HG03196 (cell line): ENCODE results near the gene EZR.

Source experiments
- ATAC-seq: cut with Tn5 transposase; IDR thresholded peaks from one replicate; pipeline ENCODE4 v1.9.1; 2021; ENCODE audit not compliant: unreplicated experiment

The EZR gene

DNA sequence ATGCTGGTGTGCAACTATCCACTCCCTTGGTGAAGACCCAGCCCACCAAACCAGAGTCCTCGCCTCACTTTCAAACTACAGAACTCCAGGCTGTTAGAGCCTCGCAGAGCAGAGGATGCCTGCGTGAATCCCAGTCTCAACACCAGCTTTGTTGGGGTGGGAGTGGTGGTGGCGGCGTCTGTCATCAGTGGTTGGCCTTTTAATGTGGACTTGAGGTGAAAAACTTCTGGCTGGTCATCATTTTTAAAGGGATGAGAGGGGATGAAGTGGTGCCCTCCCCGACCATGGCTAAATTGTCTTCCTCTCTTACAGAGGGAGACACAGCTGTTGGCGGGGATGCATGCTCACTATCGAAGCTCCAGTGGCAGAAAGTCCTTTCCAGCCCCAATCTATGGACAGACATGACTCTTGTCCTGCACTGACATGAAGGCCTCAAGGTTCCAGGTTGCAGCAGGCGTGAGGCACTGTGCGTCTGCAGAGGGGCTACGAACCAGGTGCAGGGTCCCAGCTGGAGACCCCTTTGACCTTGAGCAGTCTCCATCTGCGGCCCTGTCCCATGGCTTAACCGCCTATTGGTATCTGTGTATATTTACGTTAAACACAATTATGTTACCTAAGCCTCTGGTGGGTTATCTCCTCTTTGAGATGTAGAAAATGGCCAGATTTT, 54.9 kb downstream of the EZR start:
- no peak for ATAC-seq

DNA sequence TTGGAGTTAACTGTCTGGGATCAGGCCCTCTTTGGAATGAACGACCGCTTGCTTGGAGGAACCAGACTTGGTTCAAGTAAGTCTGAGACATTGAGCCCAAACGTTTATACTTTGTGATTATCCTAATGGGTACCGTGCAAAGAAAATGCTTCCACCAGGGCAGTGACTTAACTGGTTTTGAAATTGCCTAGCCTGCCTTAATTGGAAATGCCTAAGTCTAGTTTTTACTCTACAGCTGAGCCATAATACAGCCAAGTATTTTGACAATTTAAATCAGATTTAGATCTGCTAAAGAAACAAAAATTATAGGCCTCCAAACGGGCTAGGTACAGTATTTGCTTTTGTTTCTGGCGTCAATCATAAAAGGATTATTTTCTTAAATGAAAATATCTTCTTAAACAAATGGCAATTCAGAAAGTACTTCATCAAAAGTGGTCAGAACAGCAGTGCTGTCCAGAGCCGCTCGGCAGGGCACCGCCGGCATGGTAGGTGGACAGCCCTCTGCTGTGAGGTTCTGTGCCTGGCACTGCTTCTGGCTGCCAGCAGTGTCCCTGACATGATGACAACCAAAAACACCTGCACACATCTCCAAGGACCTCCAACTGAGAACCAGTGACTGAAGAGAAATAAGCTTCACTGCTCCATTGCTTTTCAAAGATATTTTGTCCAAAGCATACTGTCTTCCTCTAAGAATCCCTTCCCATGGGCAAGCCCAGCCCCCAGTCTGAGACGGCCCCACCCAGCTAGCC, 55.6 kb downstream of the EZR start:
- ATAC-seq = no peak

DNA sequence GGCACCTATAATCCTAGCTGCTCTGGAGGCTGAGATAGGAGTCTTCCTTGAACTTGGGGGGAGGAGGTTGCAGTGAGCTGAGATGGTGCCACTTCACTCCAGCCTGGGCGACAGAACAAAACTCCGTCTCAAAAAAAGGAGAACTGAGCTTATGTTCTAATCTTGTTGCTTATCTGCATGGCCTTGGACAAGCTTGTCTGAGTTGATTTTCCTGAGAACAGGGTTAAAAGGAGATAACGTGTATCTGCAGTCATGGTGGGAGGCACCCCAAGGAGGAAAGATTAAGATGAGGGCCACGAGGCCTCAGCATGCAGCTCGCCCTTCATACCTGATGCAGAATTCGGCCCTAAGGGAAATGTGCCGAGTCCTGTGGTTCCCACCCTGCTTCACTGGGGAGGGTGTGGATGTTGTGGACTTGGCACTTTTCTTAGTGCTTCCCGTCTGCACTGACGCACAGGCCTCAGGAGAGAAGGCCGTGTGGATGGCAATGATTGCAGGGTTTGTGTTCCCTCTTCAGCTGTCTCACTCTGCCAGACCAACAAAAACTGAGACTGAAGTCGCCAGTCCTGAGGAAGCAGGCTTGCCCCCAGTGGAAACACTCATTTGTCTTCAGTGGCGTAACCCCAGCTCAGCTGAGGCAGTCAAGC, 56.3 kb downstream of the EZR start:
- no peak for ATAC-seq

DNA sequence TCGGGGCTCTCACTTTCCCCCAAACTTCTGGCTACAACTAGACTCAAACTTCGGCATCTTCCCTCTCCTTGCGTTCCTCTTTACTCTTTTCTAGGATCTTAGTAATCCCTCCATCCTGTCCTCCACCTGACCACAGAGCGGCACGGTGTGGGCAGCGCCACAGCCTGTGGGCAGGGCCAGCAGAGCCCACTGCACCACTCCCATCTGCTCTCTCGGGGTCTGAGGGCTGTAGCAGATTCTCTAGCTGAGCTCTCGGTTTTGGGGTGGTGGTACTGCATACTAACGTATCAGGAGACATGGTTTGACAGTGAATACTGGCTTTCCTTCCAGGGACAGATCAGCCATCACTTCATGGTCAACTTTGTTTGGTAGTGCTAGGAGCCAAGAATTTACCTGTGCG, 57.4 kb downstream of the EZR start:
- no peak for ATAC-seq

DNA sequence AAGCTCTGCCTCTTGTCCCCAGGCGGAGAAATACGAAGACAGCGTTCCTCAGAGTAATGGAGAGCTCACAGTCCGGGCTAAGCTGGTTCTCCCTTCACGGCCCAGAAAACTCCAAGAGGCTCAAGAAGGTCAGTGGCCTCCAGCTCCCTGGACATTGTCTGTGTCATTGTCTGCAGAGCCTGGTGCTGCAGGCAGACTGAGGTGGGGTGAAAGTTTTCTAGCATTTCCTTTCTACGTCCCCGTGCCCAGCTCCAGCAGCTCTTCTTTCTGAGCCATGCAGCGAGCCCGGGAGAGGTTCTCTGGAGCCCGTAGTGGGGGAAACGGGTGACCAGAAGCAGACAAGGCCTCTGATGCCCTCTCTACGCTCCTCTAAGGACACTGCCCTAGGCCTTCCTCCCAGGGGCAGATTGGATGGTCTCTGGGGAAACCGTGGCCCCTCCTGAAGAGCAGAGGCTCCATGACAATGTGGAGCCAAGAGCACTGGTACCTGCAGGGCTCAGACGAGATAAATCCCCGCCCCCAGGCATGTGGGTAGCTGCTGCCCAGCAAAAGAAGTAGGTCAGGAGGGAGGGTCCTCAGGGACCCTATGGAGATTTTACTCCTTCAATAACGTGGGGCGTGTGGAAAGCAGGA, 58.4 kb downstream of the EZR start:
- no peak for ATAC-seq

DNA sequence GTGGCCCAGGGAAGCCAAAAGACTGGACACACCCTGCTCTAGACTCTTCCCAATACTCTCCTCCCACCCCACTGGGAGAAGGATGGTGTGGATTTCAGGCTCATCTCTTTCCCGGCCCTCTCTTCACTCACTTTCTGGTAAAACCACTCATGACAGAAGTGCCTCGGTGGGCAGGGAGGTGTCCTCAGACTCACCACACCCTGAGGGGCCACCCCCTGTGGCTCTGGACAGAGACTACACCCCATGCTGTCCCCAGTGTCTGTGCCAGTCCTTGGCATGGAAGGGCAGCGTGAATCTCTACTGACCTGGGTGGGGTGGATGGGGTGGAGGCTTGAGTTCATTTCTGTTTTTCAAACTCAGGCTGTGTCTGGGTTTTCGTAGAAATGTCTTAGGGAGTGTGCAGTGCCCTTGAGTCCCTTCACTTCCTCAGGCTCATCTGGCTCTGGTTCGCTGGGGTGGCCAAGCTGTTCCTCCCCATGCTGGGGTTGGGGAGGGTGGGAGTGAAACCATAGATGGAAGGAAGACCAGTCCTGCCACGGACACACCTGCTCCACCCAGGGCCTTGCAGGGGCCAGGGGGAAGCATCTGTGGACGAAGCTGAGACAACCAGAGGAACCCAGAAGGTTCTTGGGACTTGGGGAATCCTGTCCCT, 59.1 kb downstream of the EZR start:
- ATAC-seq = no peak

DNA sequence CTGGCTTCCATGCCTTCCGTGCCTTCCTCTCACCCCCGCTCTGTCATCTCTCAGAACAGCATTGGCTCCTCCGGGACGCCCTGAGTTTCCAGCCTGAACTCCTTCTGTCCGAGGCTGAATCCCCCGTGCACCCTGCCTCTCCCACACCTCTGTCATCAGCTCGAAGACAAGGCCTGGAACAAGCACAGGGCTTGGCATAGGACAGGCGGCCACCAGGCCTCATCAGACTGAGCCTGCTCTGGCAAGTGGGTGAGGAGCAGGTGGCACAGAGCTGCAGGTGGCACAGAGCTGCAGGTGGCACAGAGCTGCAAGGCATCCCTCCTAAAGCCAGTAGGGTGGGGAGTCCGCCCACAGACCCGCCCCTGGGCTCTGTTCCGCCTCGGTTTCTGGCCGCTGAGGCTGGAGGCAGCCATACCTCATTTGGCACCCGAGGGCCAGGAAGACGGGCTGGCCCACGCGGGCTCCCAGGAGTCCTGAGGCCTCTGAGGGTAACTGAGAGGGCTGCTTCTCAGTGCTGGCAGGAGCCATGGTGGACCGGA, 60.2 kb downstream of the EZR start:
- no peak for ATAC-seq

DNA sequence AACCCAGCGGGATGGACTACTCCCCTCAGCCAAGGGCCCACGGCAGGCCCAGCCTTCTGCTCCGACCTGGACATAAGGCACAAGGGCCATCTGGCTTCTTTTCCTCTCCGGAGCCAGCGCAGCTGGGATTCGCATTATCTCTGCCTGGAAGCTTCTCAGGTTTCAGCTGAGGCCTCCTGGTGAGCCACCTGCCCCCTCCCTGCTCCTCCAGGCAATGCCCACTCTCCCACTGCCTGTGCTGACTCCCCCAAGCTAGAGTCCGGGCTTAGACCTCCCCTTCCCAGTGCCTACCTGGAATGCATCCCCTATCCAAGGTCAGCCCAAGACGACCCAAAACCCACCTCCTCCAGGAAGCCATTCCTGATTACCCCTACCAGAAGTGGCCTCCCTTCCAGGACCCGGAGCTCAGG, 60.7 kb downstream of the EZR start:
- no peak for ATAC-seq

DNA sequence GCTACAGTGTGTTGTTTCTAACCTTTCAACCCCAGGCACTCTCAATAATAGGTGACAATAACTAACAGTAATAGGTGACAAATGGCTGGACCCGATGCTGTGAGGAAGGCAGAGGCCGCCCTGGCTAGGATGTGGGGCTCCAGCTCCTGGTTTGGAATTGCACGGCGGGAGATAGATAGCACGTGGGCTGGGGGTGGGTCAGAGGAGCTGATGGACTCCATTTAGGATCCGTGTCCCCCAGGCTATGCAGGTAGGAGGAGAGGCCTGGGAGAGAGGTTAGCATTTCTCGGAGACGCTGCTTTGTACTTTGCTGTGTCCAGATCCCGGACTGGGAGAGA, 61.4 kb downstream of the EZR start:
- ATAC-seq = no peak

DNA sequence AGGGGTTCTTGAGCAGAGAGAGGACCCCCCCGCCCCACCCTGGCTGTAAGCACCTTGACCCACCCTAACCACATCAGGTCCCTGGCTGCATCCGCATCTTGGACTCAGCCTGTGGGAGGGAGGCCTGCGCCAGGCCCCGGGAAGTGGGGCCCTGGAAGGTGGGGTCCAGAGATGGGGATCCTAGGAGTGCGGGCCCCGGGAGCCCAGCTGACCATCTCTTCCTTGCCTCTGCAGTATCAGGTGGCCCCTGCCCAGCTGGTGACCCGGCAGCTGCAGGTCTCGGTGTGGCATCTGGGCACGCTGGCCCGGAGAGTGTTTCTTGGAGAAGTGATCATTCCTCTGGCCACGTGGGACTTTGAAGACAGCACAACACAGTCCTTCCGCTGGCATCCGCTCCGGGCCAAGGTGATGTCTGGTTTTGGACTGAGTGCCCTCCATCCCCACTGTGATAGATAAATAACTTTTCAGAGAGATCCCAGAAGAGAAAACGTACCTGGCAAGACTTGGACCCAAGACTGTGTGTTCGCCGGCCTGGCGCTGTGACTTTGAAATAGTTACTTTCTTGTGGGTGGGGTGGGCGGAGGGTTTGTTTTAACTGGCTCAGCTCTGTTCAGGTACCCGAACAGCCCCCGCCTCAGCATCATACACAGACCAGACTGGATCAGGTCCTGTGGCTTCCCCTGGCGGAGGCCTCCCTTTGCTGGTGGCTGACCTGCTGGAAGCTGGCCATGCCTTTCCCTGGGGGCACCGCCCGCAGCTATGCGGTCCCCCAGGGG, 62.0 kb downstream of the EZR start:
- ATAC-seq = no peak

DNA sequence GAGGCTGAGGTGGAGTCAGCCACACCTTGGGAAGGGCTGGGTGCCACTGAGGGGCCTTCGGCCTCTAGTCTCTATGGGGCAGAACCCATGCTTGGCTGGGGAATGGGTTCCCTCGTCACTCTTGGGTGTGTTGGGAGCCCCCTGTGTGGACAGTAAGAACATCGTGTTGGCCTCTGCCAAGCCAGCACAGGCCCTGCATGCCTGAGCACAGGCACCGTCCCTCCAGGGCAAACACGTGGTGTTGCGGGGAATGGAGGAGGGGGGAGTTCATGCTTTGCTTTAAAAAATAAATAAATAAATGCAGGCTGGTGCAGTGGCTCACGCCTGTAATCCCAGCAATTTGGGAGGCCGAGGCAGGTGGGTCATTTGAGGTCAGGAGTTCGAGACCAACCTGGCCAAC, 63.0 kb downstream of the EZR start:
- no peak for ATAC-seq

DNA sequence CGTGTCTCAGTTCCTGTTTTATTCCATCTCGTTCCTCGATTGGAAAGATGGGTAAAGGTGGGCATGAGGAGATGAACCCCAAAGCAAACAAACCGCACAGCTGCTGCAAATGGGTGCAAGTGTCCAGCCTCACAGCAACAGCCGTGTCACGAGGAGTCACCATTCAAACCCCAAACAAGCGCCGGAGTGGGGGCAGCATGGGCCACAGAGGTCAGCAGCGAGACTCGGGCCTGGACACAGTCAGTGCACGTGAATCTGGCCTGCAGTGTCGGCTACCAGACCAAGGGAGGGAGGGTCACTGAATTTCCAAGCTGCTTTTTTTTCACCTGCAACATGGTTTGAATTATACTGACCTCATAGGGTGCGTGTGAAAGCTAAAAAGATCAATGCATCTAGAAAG, 63.5 kb downstream of the EZR start:
- ATAC-seq = no peak

DNA sequence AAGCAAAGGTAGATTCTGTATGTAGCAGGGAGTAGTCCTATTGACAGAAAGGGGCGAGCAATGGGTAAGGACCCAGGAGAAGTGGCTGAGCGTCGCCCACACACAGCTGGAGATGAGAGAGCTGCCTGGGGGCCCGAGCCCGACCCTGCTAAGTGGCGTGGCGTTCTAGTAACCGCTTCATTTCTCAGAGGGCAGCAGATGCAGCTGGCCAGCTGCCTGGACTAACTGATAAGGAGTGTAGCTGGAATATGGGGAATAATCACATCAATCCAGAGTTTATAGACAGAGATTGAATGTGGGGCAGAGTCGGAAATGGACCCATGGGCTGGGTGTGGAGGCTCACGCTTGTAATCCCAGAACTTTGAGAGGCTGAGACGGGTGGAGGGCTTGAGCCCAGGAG, 64.4 kb downstream of the EZR start:
- no peak for ATAC-seq

DNA sequence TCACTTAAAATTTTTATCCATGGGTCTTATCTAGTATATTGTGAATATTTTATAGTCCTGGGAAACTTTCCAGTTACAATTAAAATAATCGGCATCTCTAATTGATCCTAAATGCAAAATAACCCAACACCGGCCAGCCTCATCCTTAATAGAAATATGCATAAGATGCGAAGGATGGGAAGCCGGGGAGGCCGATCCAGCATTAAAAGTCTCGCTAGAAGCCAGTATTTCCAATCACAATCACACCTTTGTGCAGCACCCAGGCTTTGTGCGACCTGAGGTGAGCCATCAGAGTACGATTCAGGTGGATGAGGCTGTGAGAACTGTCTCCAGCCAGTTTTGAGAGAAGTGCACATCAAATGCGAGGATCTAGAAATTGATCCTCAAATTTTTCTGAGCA, 65.4 kb downstream of the EZR start:
- ATAC-seq = no peak

DNA sequence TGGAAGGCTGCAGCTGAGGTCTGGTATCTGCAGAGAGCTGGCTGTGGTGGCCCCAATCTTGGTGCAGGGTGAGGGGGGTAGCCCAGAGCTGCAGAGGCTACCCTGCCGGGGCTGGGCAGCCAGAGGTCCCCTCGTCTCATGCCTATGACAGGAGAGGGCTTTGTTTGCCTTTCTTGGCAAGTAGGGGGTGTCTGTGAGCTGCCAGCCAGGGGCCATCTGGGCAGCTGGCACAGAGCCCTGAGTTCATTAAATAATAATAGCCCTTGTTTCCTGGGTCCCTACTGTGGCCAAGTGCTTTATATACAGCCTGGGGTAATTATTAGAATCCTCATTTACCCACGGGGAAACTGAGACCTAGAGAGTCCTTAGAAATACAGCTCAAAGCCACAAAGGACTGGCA, 66.6 kb downstream of the EZR start:
- ATAC-seq = no peak

DNA sequence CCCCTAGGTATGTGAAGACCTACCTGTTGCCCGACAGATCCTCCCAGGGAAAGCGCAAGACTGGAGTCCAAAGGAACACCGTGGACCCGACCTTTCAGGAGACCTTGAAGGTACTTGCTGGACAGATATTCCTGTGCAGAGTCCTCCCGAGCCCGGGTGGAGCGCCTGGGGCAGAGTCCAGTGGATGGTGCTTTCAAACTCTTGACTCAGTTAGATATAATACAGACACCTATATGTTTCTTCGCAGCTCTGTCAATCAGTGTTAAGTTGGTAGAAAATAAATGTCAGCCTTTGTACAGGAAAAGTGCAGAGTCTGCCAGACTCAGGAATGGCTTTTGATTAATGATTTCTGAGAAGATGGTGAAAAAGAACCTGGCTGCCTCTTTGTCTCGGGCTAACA, 67.2 kb downstream of the EZR start:
- no peak for ATAC-seq

DNA sequence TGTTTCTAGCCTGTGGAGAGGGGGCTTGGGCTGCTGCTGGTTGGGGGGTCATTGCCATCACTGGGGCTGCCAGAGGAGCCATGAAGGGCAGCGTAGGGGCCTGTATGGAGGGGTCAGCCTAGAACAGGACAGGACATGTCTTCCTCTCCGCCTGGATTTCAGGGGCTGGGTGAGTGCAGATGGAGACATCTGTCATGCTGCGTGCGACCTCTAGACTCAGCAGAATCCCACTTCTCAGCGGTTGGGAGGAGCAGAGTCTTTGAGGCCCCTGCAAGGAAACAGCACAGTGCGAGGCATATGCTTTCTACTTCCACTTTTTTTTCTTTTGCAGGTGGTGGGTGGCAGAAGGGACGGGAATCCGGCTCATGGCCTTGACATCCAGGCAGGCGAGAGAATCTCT, 67.9 kb downstream of the EZR start:
- no peak for ATAC-seq

DNA sequence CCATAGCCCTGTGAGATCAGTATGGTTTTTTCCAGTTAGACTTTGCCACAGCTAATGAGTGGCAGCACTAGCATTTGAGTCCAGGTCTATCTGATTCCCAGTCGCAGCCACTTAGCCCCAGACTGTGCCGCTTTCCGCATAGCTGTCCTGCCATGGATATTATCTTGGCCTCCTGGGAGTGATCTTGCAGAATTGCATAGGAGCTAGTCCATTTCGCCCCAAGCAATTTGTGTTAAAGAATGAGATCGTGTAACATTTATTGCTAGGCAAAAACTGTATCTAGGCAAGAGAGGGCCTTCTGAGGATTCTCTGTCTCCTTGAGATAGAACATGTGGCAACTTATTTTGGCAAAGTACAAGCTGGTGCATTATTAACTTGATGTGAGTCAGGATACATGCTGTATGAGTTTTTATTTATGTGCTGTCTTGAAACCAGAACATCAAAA, 74.2 kb downstream of the EZR start:
- ATAC-seq = no peak

DNA sequence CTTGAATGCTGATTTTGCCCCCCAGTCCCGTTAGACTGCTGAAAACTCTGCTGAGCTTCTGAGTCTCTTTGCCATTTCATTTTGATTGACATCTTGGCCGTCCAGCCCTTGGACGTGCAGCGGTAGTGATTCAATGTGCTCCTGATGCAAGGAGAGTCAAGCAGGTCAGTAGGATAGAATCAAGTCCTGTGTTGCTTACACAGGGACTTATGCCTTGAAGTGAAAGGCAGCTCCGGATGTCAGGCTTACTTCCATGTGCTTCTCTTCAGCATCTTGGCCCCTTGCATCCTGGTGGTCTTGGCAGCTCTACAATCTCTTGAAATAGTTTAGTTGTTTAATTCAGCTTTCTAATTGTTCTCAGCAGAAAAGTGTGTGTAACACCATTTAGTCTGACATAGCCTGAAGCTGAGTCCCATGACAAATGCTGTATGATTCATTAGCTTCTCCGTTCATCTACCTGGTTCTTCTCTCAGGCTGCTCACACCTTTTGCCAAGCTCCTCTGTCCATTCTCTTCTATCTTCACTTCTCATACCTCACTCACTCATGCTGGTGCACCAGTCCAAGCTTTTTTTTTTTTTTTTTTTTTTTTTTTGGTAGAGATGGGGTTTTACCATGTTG, 76.0 kb downstream of the EZR start:
- no peak for ATAC-seq

DNA sequence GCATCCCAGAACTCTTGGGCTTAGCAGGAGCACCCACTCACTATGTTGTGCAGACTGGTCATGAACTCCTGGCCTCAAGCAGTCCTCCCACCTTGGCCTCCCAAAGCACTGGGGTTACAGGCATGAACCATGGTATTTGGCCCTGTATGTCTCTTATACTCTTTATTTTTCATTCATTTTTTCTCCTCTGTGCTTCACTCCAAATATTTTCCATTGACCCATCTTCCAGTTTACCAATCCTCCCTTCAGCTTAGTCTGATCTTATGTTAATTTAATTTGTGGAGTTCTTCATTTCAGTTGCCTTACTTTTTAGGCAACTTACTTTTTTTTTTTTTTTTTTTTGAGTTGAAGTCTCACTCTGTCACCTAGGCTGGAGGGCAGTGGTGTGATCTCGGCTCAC, 79.5 kb downstream of the EZR start:
- no peak for ATAC-seq
